HG03097 (cell line): ENCODE data around the gene SLC37A4.
"Not testable (repeated sequence)": the region's sequence is repeated elsewhere in the genome, so short reads cannot be mapped to it uniquely, and the experiment has no call there.

Experiments used
- ATAC-seq: cut with Tn5 transposase; IDR thresholded peaks from one replicate; pipeline ENCODE4 v1.9.1; 2021; ENCODE audit not compliant: unreplicated experiment, low FRiP score

SLC37A4 gene

DNA sequence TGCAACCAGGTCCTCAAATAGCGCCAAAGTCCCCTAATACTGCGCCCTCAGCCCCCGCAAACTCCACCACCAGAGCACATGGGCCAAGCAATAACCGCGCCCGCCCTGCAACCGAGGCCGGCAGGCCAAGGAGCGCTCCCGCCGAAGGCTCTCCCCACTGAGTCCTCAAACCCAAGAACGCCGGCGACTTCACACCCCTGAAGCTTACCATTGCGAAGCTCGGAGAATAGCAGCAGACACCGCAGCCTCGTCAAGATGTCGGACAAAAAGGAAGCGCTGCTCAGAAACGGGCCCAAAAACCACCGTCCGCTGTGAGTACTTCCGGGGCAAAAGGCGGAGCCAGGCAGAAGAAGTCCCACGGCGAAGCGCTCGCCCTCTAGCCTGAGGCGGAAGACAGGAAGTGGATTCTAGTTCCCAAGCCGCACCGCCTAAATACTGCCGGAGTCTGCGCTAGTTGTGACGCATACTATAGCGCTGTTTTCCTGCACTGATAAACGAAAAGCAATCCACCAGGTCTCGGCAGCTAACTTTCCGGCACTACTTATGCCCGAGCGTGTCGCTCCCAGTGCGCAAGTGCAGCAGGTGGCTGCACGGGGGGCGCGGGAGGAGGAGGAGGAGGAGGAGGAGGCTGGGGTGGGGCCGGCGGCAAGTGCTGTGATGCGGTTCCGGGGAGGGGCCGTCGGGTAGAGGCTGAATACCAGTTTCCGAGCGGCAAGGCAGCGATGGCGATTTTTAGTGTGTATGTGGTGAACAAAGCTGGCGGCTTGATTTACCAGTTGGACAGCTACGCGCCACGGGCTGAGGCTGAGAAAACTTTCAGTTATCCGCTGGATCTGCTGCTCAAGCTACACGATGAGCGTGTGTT, 12.4 kb downstream of the SLC37A4 start, which contains the start of the genes RPS25 and TRAPPC4:
RPS25 (minus strand) TSS at position 270 of the 865 bp plus-strand sequence; CDS start at position 211, 59 bp downstream.
TRAPPC4 (plus strand) TSS at position 693 of the 865 bp plus-strand sequence; CDS start at position 723, 30 bp downstream.
- ATAC-seq, result peak; percentile 79

DNA sequence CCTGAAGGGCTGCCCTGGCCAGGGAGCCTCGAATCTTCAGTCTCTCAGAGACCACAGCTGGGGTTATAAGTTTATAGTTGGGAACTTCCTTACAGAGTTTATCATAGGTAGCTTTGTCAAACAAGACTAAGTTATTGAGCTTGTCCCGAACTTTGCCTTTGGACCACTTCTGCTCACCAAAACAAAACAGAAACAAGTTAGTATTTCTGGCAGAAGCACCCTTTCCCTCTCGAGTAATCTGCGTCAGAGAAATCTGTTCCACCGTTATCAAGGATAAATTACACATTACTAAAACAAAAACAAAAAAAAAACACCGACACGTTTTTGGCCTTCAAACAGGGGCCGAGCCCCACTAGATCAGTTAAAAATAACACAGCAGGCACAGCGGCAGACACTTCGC, 13.3 kb downstream of the SLC37A4 start:
- not testable (repeated sequence) for ATAC-seq

DNA sequence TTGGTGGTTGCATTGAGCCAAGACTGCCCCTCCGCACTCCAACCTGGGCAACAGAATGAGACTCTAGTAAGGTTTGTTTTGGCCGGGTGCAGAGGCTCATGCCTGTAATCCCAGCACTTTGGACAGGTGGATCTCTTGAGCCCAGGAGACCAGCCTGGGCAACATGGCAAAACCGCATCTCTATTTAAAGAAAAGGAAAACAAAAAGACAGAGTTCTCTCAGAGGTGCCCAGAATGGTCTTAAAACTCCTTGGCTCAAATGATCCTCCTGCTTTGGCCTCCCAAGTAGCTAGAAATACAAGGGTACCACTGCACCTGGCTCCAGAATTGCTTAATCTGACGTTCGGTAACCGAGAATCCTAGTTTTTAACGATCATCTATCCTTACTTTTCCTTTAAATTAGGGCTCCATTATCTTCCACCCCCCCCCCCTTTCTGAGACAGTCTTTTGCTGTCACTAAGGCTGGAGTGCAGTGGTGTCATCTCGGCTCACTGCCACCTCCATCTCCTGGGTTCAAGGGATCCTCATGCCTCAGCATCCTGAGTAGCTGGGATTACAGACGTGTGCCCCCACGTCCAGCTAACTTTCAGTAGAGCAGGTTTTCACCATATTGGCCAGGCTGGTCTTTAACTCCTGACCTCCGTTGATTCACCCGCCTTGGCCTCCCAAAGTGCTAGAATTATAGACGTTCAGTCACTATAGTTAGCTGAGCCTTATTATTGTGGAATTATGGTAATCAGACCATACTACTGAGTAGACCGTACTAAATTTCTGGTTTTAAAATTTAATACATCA, 14.3 kb downstream of the SLC37A4 start:
- ATAC-seq, result no peak

DNA sequence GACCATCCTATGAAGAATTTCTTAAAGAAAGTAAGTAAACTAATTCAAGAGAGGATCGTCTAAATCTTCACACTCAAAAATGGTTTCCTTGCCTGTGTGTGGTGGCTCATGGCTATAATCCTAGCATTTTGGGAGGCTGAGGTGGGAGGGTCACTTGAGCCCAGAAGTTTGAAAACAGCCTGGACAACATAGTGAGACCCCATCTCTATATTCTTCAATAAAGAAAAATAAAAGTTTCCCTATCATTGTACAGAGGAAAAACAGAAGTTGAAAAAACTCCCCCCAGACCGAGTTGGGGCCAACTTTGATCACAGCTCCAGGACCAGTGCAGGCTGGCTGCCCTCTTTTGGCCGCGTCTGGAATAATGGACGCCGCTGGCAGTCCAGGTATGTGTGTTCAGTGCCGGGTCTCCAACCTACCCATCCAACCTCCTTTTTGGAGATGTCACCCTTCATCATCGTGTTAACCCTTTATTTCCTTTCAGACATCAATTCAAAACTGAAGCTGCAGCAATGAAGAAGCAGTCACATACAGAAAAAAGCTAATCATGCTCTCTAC, 15.5 kb downstream of the SLC37A4 start:
- no peak for ATAC-seq

DNA sequence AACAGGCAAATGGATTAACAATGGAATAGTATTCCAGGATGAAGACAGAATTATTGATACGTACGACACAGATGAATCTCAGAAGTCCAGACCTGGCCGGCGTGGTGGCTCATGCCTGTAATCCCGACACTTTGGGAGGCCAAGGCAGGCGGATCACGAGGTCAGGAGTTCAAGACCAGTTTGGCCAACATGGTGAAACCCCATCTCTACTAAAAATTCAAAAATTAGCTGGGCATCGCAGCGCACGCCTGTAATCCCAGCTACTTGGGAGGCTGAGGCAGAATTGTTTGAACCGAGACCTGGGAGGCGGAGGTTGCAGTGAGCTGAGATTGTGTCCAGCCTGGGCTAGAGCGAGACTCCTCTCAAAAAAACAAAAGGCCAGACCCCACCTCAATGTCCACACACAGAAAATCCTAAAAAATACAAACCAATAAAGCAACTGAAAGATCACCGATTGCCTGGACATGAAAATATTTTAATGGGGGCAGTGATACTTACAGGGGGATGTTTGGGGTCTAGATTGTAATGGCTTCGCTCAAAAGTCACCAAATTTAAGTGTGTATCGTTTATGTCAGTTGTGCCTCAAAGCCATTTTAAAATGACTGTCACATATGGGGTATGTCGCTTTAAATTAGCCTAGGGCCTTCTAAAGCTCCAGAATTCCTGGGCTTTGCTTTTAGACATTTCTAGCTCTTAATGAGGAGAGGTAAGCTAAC, 16.3 kb downstream of the SLC37A4 start:
- ATAC-seq, result no peak

DNA sequence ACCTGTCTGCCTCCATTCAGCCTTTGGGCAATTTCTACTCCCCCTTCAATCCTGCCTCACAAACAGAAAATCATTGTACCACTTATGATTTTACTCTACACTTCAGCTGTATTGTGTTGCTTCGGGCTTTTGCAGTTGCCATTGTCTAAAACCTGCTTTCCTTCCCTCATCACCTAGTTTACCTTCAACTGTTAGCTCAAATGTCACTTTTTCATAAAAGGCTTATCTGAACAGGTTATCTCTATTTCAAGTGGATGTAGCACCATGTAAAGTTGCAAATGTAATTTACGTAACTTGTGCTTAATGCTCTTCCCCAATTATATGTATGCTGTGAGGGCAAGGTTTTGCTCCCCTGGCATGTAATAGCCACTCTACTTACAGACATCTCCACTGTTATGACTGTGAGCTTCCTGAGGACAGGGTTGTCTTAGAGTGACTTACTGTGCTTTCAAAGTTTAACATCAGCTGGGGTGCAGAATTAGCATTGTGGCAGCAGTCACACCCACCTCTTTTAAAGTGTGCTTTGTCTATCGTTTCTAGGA, 18.0 kb downstream of the SLC37A4 start:
- no peak for ATAC-seq

DNA sequence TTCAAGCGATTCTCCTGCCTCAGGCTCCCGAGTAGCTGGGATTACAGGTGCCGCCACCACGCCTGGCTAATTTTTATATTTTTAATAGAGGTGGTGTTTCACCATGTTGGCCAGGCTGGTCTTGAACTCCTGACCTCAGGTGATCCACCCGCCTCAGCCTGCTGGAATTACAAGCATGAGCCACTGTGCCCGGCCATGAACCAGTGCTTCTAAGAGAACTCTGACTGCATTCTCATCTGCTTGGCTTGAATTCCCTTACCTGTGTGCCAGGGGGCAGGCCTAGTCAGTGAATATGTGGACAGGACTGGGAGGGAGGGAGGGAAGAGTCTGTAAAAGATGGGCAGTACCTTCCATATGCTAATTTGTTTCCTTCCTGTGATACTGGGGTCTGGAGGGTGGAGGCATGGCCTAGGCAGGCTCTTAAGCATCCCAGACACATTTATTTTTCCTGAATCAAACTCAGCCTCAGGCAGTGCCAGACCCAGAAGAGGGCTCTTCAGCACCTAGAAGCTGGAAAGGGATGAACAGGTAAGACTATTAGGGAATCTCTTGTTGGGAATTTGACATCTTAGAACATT, 19.1 kb downstream of the SLC37A4 start:
- ATAC-seq, result no peak

DNA sequence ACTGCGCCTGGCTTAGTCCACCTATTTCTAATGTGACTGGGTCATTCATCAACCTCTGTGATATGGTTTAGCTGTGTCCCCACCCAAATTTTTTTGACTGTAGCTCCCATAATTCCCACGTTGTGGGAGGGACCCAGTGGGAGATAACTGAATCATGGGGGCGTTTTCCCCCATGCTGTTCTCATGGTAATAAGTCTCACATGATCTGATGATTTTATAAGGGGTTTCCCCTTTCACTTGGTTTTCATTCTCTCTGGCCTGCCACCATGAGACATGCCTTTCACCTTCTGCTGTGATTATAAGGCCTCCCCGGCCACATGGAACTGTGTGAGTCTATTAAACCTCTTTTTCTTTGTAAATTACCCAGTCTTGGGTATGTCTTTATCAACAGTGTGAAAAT, 24.0 kb downstream of the SLC37A4 start:
- no peak for ATAC-seq

DNA sequence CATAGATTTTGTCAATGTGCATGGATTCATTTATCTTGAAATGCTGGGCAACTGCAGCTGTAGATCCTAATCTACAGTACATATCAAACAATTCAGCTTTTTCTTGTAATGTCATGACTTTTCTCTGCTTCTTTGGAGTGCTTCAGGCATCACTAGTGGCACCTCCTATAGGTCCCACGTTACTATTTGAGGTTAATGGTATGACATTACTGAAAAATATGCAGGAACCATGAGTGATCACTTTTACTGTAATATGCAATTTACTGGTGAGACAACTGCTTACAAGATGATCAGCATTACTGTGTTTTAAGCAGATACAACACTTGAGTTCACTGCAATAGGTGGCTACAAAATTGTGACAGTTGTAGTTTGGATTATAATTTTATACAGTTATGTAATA, 29.8 kb downstream of the SLC37A4 start:
- no peak for ATAC-seq

DNA sequence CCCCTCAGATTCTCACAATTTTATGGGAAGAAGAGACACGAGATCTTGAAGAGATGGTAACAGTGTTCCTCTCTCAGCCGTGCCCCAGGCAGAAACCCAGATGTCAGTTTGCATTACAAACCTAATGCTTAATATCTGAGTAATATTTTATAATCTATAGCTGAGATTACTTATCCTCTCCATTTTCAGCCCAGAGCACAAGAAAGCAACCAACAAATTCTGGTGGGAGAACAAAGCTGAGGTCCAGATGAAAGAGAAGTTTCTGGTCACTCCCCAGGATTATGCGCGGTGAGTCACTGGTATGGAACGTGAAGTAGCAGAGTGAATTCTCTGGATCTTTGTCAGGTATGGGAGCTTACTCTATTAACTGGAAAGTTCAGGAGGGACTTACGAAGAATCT, 31.9 kb downstream of the SLC37A4 start:
- ATAC-seq, result no peak

DNA sequence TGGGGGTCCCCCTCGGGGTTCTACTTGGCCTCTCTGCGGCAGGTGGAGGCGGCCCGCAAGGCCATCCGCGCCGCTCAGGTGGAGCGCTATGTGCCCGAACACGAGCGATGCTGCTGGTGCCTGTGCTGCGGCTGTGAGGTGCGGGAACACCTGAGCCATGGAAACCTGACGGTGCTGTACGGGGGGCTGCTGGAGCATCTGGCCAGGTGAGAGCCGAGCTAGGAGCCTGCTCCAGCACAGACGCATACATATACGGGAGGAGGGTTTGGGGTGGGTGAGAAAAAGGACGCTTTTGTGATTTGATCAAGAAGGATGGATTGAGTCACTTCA, 32.3 kb downstream of the SLC37A4 start:
- ATAC-seq, result no peak

DNA sequence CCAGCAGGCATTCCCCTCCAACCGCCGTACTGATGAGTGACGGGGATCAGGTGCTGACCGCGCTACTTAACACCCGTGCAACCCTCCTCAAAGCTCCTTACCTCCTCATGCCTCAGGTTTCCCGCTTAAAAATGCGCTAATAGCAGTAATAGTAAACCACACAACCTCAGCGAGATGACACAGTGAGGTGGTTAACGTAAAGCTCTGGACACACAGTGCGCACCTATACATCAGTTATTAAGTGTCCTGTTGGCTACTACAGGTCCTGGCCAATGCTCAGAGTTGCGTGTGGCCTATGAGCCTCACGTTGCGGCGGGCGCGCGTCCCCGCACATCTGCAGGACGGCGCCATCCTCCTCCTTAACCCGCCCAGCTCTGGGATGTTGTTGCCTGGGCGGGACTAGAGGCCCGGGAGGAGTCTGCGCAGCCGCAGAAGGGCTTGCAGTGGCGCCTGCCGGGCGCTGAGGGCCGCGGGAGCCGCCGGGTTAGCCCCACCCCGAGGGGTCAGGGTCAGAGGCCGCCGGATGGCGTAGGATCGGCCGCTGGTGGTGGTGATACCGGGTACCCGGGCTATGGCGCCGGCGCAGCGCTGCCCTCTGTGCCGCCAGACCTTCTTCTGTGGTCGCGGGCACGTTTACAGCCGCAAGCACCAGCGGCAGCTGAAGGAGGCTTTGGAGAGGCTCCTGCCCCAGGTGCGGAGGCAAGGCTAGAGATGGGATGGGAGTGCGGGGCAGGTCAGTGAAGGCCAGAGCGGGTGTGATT, 32.9 kb downstream of the SLC37A4 start, which contains the start of gene CENATAC:
CENATAC (plus strand) TSS at position 512 of the 761 bp plus-strand sequence; CDS start at position 572, 60 bp downstream.
- ATAC-seq, result peak; percentile 87

DNA sequence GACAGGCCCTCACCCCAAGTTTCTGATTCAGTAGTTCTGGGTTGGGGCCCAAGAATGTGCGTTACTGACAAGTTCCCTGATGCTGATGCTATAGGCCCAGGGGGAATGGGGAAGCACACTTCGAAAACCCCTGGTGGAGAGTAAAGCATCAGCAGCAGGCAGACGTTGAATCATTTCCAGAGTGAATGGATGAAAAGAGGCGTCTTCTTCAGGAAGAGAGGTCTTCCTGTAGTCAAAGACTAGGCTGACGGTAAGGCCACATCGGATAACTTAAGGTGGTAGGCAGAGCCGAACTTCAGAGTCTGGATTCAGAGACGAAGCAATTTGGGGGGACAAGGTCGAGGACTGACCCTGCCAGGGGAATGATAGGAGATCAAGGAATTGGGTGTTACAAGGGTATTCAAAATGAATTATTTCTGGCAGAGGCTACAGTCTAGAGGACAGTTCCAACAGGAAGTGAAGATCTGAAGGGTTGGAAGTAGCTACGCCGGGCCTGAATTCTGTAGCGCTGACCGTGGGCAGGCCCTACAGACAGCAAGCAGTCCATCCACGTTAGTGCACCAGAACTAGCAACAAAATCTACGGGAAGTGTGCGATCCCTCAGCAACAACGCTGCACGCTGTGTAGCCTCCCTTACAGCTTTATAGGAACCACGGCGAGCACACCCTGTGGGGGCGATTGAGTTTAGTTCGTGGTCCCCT, 33.6 kb downstream of the SLC37A4 start:
- peak; percentile 3 for ATAC-seq

DNA sequence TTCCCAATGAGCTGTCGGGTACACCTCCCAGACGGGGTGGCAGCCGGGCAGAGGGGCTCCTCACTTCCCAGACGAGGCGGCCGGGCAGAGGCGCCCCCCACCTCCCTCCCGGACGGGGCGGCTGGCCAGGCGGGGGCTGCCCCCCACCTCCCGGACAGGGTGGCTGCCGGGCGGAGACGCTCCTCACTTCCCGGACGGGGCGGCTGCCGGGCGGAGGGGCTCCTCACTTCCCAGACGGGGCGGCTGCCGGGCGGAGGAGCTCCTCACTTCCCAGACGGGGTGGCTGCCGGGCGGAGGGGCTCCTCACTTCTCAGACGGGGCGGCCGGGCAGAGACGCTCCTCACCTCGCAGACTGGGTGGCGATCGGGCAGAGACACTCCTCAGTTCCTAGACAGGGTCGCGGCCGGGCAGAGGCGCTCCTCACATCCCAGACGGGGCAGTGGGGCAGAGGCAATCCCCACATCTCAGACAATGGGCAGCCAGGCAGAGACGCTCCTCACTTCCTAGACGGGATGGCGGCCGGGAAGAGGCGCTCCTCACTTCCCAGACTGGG, 39.1 kb downstream of the SLC37A4 start:
- not testable (repeated sequence) for ATAC-seq

DNA sequence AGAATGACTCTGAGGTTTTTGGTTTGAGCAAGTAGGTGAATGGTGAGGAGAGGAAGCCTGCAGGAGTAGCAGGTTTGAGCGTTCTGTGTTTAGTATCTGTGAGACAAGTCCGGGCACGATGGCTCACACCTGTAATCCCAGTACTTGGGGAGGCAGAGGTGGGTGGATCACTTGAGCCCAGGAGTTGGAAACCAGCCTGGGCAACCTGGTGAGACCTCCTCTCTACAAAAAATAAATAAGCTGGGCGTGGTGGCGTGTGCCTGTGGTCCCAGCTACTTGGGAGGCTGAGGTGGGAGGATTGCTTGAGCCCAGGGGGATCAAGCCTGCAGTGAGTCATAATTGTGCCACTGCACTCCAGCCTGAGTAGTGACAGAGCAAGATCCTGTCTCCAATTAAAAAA, 42.4 kb downstream of the SLC37A4 start:
- ATAC-seq, result no peak

DNA sequence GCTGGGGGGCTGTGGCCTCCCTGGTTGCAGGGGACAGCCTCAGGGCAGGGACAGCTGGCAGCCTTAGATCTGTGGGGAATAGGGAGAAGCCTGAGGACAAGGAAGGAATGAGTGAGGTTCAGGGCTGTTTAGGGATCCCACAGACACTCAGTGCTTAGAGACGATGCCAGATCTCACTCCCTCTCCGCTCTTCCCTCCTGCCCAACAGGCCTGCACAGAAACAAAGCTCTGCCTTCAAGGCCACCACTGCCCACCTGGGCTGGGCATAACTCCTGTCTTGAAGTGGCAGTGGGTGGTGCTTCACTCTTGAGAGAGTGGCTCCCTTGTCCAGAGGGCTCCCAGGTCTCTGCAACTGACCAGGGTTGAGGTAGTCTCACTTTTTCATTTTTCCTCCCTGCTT, 45.9 kb downstream of the SLC37A4 start:
- ATAC-seq, result no peak

DNA sequence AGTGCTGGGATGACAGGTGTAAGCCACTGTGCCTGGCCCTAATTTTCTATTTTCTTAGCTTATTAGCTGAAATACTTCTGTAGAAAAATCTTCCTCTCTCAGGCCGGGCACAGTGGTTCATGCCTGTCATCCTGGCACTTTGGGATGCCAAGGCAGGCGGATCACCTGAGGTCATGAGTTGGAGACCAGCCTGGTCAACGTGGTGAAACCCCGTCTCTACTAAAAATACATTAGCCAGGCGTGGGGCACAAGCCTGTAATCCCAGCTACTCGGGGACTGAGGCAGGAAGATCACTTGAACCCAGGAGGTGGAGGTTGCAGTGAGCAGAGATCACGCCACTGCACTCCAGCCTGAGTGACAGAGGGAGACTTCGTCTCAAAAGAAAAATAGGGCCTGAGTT, 46.3 kb downstream of the SLC37A4 start:
- ATAC-seq, result not testable (repeated sequence)

DNA sequence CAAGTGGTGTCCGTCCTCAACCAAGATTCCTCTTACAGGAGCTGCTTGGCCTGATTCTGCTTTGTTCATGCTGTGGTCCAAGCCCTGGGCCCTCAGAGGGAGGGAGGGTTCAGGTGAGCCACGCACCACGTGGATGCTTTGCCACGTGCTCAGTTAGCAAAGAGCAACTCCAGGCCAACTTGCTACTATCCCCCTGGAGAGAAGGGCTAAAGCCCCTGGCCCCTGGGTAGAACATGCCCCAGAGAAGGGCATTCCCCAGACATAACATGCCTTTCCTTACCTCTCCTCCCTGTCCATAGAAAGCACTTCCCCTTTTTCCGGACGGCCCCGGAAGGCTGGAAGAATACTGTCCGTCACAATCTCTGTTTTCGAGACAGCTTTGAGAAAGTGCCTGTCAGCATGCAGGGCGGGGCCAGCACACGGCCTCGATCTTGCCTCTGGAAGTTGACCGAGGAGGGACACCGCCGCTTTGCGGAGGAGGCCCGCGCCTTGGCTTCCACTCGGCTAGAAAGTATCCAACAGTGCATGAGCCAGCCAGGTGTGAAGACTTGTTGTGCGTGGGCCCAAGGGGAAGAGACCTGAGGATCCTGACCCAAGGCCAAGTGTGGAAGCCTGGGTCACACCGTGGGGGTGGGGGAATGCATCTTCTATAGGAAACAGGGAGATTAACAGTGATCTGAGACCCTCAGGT, 50.3 kb downstream of the SLC37A4 start:
- ATAC-seq, result no peak
